OCI-LY1 (cell line): ENCODE data around the gene SHH.

Experiments used
- CTCF ChIP-seq: fragments of 200-600 bp; sonication (generic), shearing (Covaris generic); IDR thresholded peaks from 2 replicates; pipeline ENCODE4 v1.5.1; 2017; ENCODE audit warnings: mild to moderate bottlenecking, antibody characterized with exemption, low read length, moderate library complexity, mixed read lengths
- EZH2 ChIP-seq: fragments of 200-600 bp; sonication (generic), shearing (Covaris generic); IDR thresholded peaks from 2 replicates; pipeline ENCODE4 v1.8.0; 2017; ENCODE audit warnings: borderline replicate concordance, mixed run types, mild to moderate bottlenecking, antibody characterized with exemption, low read length, moderate library complexity, mixed read lengths

- TF ChIP-seq CTCF = no peak
- no peak for TF ChIP-seq EZH2
Observed at GRCh38 chr7:155752756-155753445, 59.4 kb downstream of the SHH start.
